Activated CD8-positive, alpha-beta T cell treated with anti-CD3 and anti-CD28 coated beads, Interleukin-2, amount 10 ng/mL, durations not matched to agents 7 days and 5 days (primary cell): Measurements from ENCODE around the gene PRR19. TPM values are rescaled to one million over a fixed set of nuclear protein-coding genes. Genes with fewer than 3 reads are reported as not detected.

Source experiments
- microRNA-seq: library from miRNA; unstranded; fragments of <30 nt; microRNA quantifications from one replicate; pipeline ENCODE4 v1.2.0, GENCODE V29; 2022
- total RNA-seq, 2 experiments: library from RNA; stranded (reverse); gene quantifications; one replicate each; pipeline ENCODE4 v1.2.3, GENCODE V29; 2021

Gene PRR19
- total RNA-seq, 2 experiments from 2014 or later = 0.44 to 0.55 TPM

Small RNAs within 50 kb of the gene (microRNA-seq; reads per million reads assigned to microRNA genes)
- not detected for gene MIR8077

Other genes with a start within 250 kb of the PRR19 start
- gene GRIK5, start 231.9 kb upstream of the PRR19 start, total RNA-seq = under 1 TPM; 0.37 to 0.73 TPM
- gene ZNF574, start 226.0 kb upstream of the PRR19 start, total RNA-seq = 10 to 100 TPM; 14.0 to 14.3 TPM
- 10 to 100 TPM; 15.7 to 16.3 TPM for gene POU2F2, start 169.7 kb upstream of the PRR19 start, total RNA-seq
- gene DEDD2, start 84.5 kb upstream of the PRR19 start, total RNA-seq = 10 to 100 TPM; 31.8 to 36.0 TPM
- gene ZNF526, start 81.8 kb upstream of the PRR19 start, total RNA-seq = 10 to 100 TPM; 19.5 to 21.5 TPM
- 10 to 100 TPM; 48.2 to 49.0 TPM for gene GSK3A, start 59.5 kb upstream of the PRR19 start, total RNA-seq
- 10 to 100 TPM; 49.9 to 54.5 TPM for gene ERF, start 47.0 kb upstream of the PRR19 start, total RNA-seq
- 10 to 100 TPM; 73.1 to 83.8 TPM for gene CIC, start 32.9 kb upstream of the PRR19 start, total RNA-seq
- 10 to 100 TPM; 48.2 to 52.7 TPM for gene PAFAH1B3, start 492 bp downstream of the PRR19 start, total RNA-seq
- gene TMEM145, start 11.2 kb downstream of the PRR19 start, total RNA-seq = under 1 TPM in 1 of 2 experiments, not detected in 1; 0.37 TPM
- 1 to 10 TPM; 5.0 to 5.9 TPM for gene MEGF8, start 23.5 kb downstream of the PRR19 start, total RNA-seq
- gene CNFN, start 88.2 kb downstream of the PRR19 start, total RNA-seq = not detected
- gene LIPE, start 125.3 kb downstream of the PRR19 start, total RNA-seq = 10 to 100 TPM; 33.4 to 34.6 TPM
- not detected for gene CXCL17, start 140.8 kb downstream of the PRR19 start, total RNA-seq
- gene CEACAM1, start 226.3 kb downstream of the PRR19 start, total RNA-seq = 10 to 100 TPM; 22.5 to 27.1 TPM